ENCODE results near the gene TMEM256.

GRCh38 chr17:7380855-7381683 is 22.8 kb downstream of the TMEM256 start, which contains the start of gene TNK1:
- TF ChIP-seq CTCF (IDR thresholded peaks at IDR 0.05) = no peak
- TF ChIP-seq POLR2A (IDR thresholded peaks at IDR 0.05) = peak; percentile 55
- no peak for TF ChIP-seq EP300 (IDR thresholded peaks at IDR 0.05)

Measured in ovary (tissue), 3 donors.